GM18870 (cell line): ENCODE data around the gene MIOS.
"Not testable (repeated sequence)": the region's sequence is repeated elsewhere in the genome, so short reads cannot be mapped to it uniquely, and the experiment has no call there.

ENCODE experiments used
- ATAC-seq: cut with Tn5 transposase; IDR thresholded peaks from one replicate; pipeline ENCODE4 v1.9.1; 2021; ENCODE audit warnings: moderate library complexity; ENCODE audit not compliant: unreplicated experiment

The MIOS gene

DNA sequence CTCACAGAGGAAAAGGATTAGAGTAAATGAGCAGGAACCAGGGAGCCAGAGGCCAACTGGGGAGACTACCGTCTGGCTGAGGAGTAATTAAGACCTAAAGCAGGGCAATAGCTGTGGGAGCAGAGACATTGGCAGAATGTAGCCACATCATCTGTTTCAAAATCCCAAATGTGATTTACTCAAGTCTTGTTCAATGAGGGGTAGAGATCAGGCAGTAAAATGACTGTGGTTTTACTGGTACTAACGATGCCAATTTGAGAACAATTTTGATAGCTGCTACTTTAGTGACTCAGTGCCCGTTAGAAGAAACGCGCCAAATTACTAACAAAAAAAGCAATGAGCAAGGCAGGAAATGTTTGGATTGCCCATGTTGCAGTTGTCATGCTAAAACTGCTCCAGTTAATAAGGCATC lies 12.7 kb upstream of the MIOS start:
- no peak for ATAC-seq

DNA sequence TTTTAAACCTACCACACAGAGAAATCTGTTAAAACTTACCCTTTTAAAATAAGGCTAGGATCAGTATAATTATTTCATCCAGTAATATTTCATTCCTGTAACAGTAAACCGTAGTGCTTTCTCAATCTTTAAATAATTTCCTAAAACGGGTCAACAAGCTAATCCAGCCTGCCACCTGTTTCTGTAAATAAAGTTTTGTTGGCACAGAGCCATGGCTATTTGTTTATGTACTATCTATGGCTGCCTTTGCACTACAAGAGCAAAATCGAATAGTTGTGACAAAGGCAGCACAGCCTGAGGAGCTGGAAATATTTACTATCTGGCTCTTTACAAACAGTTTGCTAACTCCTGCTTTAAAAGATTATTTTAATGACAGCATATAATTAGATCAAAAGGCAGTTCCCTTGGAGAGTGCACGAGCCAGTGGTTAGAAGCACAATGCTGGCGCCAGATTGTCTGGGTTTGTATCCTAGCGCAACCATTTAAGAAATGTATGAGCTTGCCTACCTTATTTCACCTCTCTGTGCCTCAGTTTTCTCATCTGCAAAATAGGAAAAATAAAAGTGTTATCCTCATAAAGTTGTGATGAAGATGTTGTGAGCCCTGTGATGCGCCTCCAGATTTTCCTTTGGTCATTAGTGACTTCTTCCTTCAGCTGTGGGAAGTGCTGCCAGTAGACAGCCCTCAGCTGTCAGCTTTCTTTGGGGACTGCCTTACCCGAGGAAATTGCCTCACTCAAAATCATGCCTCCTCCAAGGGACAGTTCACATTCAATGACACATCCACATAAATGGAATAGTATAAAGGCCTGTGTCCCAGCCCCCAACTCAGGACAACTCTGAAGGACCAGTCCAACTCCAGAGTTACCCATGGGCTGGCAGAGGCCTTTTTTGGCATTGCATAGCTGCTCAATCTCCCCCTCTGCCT lies 11.8 kb upstream of the MIOS start:
- no peak for ATAC-seq

- no peak for ATAC-seq
Observed at GRCh38 chr7:7556852-7557251, 9.8 kb upstream of the MIOS start.

GRCh38 chr7:7557252-7557651 lies 9.4 kb upstream of the MIOS start:
- no peak for ATAC-seq

- not testable (repeated sequence) for ATAC-seq
Observed at GRCh38 chr7:7561591-7561990, 5.1 kb upstream of the MIOS start.

DNA sequence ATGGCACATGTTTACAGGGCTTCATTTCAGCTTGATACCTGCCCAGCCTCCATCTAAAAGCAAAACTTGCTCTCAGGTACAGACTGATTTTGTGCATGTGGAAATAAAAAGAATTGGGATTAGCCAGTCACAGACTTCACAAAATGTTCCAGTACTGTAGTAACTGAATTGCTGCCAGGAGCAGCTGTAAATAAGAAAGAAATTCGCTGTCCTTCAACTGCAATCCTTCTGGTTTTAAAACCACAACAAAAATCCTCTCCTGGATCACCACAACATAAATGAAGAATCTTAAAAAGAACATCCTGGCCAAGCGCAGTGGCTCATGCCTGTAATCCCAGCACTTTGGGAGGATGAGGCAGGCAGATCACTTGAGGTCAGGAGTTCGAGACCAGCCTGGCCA lies 3.9 kb upstream of the MIOS start:
- ATAC-seq, result no peak

DNA sequence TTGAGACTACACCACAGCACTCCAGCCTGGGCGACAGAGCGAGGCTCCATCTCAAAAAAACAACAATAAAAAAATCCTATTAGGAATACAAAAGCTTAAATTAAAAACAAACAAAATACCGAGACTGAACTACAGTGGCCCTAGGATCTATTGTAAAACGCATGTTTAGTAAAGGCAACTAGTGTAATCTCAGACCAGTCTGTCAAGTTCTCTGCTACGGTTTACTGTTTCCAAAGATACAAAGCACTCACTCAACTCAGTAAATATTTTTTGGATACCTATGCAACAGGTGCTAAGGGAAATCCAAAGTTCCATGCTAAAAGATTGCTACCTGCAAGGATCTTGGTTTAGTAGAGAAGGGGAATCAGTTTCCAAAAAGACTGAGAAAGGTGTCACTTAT lies 3.4 kb upstream of the MIOS start:
- ATAC-seq, result no peak

GRCh38 chr7:7563813-7564212 lies 2.9 kb upstream of the MIOS start:
- ATAC-seq, result no peak

- no peak for ATAC-seq
Observed at GRCh38 chr7:7564323-7564780, 2.3 kb upstream of the MIOS start.

DNA sequence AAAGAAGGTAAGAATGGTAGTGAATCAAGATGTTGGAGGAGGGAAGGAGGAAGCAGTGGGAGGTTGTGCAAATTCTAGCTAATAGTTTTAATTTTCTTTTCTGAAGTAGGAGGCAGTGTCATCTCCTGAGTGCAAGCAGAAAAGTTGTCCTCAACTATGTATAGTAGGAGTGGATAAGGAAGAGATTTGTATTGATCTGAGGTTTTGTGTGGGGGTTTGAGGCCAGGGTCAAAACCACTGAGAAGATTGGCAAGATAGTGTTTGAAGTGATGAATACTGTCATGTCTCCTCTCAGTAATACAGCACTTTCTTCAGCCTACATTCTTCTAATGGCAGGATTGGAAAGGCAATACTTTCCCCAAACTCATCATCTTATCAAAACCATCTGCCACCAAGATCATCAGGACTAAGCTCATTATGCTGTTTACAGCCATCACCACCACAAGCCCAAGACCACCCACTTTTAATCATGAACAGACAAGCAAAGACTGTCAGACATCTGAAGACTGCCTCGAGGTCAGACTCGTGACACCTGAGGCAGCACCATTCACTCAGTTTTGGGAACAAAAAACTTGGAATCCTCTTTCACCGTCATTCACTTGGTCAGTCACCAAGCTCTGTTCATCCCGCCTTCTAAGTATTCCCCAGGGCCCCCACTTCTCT lies 1.5 kb upstream of the MIOS start:
- no peak for ATAC-seq

GRCh38 chr7:7565746-7566650 lies 686 bp upstream of the MIOS start:
- ATAC-seq, result peak; percentile 42

DNA sequence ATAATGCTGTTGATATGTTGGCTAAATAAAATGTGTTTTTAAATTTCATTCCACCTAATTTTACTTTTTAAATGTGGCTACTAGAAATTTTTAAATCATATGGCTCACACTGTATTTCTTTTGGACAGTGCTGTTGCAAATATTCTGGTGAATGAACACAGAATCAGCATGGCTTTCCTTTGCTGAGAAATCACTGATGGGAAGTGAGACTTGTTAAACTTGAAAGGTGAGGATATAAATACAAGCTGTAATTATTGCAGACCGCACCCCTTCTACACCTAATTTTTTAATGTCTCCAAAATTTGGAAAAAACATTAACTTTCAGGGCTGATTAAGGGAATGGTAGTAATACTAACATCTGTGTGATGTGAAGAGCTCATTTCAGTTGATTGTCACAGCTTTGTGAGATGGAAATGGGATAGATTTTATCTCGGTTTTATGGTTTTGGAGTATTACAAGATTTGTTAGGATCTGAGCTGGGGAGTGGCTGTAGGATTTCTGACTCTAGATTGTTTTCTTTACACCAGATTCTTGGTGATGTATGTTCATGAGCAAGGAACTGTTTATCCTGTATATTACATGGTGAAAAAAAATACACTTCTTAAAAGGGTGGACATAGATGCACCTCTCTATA lies 1.3 kb downstream of the MIOS start:
- ATAC-seq, result no peak

DNA sequence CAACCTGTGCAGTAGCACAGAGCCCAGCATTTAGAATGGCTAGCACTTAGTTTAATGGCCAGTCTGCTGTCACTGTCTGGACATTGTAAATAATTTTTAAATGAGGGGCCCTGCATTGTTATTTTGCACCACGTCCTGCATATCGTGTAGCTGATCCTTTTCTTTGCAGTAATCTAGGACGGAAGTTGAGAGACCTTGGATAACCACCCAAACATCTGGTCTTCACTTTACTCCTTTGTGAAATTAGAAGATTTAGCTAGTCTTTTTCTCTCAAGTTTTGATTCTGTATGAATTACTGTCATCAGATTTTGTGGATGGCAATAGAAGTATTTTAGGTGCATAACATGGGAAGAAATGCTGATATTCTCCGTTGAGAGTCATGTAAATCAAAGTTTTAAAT lies 1.9 kb downstream of the MIOS start:
- no peak for ATAC-seq

DNA sequence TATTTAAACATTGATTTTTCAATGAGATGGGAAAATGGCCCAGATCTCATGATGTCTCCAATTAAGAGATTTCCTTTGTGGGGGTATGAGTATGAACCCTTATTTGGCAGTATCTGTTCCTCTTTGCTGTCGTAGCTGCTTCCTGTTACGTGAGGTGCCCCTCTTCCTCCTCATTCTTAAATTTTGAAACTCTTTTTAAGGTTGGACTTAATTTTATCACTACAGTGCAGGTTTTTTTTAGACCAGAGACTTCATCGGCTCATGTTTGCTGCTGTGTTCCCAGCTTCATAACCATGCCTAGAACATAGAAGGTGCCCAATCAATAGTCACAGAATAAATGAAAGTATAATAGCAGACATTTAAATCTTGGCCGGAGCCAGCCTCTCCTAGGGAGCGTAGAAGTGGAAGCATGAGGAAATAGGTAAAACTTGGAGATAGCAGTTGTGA lies 2.4 kb downstream of the MIOS start:
- ATAC-seq, result peak; percentile 60

DNA sequence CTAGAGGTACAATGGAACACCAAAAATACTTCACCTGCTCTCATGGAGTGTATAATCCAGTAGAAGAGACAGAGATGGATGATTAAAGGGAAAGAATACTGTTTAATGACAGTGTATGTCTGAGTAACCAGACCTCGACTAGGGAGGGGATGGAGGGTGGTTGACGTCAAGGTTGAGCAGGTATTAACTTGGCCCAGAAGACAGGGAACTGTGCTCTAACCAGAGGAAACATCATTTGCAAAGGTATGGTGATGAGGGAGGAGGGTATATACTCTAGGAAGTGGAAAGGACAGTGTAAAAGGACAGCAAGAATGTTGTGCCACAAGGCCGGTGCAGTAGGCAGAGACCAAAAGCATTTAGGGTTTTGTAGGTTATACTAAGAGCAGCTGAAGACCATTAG lies 2.9 kb downstream of the MIOS start:
- no peak for ATAC-seq

DNA sequence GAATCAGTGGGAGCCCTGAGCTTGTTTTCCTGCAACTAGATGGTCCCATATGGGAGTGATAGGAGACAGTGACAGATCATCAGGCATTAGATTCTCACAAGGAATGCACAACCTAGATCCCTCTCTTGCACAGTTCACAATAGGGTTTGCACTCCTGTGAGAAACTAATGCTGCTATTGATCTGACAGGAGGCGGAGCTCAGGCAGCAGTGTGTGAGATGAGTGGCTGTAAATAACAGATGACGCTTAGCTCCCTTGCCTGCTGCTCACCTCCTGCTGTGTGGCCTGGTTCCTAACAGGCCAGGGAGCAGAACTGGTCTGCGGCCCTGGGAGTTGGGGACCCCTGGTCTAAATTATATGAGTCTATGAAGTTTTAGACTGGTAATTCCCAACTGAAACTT lies 3.9 kb downstream of the MIOS start:
- ATAC-seq, result no peak

DNA sequence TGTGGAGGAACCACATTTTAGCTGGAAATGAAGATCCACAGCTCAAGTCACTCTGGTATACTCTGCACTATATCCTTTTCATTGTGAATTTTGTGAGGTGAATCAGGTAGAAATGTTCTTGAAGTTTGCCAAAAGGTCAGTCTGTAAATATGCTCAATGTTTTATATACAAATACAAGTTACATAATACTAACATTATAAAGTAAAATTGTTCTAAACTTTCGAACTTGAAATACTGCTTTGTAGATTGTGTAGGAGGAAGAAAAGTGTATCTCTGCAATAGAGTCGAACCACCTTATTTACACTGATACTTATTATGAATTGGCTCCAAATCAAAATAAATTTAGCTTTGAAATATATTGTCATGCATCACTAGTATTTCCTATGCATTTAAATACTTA lies 7.0 kb downstream of the MIOS start:
- ATAC-seq, result no peak

GRCh38 chr7:7576344-7576743 lies 9.7 kb downstream of the MIOS start:
- ATAC-seq, result no peak

DNA sequence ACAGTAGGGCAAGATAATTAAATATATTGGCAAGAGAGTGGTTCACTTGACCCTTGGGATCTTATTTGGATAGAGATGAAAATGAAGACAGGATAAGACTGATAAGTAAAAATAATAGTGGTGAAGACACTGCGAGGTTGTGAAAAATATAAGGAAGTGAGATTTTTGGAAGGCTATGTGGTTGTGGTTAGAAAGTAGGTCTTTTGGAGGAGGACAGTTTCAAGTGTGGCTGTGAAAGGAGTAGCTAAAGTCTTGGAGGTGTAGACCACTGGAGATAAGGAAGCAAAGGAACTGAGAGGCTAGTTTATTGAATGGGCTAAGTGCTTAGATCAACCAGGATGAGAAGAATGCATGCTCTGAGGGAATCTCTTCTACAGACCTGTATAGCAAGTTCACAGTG lies 11.2 kb downstream of the MIOS start:
- no peak for ATAC-seq

GRCh38 chr7:7579638-7580037 lies 13.0 kb downstream of the MIOS start:
- no peak for ATAC-seq
